ENCODE measurements around the gene ZNF516.
A peak's percentile ranks its signal among the peaks of the same experiment; 100 is the strongest.

Gene ZNF516

GRCh38 chr18:76515576-76515975, 20.5 kb upstream of the ZNF516 start:
- H3K4me3 ChIP-seq (ENCODE audit: low read depth, low read length): no peak overlapping the region
- no peak for DNase-seq (ENCODE audit: low read depth)

DNA sequence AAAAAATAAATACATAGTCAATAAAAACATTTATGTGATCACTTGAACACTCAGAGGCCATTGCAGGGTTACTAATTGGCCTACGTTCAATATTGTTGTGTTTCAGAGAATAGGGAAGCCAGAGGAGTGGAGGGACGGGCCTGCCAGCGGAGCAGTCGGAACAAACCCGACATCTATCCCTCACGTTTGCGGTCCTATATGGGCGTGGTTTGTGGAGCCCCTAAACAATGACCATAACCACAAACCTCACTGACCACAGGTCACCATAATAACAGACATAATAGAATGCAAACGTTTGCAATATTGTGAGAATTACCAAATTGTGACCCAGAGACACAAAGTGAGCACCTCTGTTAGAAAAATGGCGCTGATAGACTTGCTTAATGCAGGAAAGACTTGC, 19.5 kb upstream of the ZNF516 start:
- H3K4me3 ChIP-seq (ENCODE audit: low read depth, low read length): no peak overlapping the region

DNA sequence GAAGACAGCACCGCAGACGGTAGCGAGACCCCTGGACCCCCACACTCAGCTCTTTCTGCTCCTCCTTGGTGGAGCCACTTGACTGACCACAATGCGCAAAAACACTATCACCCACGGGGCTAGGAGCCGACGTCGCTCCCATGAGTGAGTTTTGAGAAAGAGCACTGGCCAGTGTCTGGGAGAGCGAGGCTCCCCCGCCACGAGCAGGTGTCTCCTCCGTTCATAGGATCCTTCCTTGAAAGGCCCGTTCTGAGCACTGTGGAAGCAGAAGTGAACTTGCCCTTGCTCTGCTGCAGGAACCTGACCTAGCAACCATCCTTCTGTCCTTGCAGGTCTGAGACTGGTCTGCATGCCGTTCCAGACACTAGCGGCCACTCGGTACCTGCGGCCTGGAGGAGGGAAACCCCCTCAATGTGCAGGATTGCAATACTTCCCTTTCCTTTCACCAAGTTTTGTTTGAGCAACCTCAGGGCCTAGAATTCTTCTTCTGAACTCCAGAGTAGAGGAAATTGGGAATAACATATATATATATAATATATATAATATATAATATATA, 12.9 kb upstream of the ZNF516 start:
- H3K4me3 ChIP-seq (ENCODE audit: low read depth, low read length): no peak overlapping the region
- no peak for DNase-seq (ENCODE audit: low read depth)

More for the DNA sequence above, 19.5 kb upstream of the ZNF516 start:
- DNase-seq (ENCODE audit: low read depth): no peak

GRCh38 chr18:76506974-76507764, 12.1 kb upstream of the ZNF516 start:
- no peak for DNase-seq (ENCODE audit: low read depth)
- no peak overlapping the region for H3K4me3 ChIP-seq (ENCODE audit: low read depth, low read length)

- H3K4me3 ChIP-seq (ENCODE audit: low read depth, low read length): no peak overlapping the region
- no peak for DNase-seq (ENCODE audit: low read depth)
Measured at GRCh38 chr18:76506395-76506794, 11.4 kb upstream of the ZNF516 start.

GRCh38 chr18:76505614-76506013, 10.6 kb upstream of the ZNF516 start:
- H3K4me3 ChIP-seq (ENCODE audit: low read depth, low read length): no peak overlapping the region
- no peak for DNase-seq (ENCODE audit: low read depth)

DNA sequence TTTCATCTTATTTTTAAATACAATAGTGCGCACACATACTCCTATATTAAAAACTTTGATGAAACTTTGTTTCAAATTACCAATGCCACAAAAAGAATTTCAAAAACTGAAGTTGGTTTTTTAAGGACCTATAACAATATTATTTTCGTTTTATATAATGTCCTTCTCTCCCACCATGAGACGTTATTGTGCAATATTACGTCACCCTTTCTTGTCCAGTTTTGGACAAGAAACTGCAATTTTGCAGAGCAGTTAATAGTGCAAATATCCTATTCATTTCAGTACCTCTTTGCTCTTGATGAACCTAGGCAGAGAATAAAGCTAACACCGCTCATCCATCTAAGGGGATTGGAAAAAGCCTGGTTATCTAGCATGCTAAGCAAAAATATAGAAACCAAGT, 9.7 kb upstream of the ZNF516 start:
- no peak for DNase-seq (ENCODE audit: low read depth)

GRCh38 chr18:76503649-76504386, 8.8 kb upstream of the ZNF516 start:
- no peak for DNase-seq (ENCODE audit: low read depth)
- no peak overlapping the region for H3K4me3 ChIP-seq (ENCODE audit: low read depth, low read length)

More for the DNA sequence above, 9.7 kb upstream of the ZNF516 start:
- H3K4me3 ChIP-seq (ENCODE audit: low read depth, low read length): no peak overlapping the region

GRCh38 chr18:76502551-76502950, 7.5 kb upstream of the ZNF516 start:
- no peak overlapping the region for H3K4me3 ChIP-seq (ENCODE audit: low read depth, low read length)

DNA sequence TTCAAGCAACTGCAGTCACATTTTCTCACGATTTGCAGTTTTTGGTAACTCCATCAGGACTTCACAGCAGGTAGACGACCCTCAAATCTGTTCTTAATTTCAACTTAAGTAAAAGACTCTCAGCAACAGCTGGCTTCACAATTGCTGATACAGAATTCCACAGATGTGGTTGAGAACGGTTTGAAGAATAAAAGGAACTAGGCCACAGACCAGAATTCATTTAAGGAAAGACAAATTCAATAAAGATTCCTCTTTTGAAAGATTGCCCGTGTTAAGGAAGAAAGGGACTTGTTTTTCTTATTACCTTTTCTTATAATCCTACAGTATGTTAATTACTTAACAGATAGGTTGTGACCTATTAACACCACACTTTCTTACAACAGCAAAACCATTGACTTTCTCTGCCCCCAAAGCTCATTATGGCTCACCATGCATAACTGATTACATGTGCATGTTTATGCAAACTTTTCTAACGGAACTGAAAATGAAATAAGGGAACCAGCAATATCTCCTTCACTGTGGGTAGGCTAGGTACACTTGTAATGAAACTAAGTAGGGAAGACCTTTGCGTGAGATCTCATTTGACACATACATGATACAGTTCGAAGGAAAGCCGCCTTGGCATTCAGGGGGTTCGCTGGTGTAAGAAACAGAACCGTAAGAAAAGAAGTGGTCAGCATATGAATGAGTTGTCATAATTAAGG, 4.7 kb upstream of the ZNF516 start:
- DNase-seq (ENCODE audit: low read depth): no peak
- no peak overlapping the region for H3K4me3 ChIP-seq (ENCODE audit: low read depth, low read length)

More at GRCh38 chr18:76502551-76502950, 7.5 kb upstream of the ZNF516 start:
- DNase-seq (ENCODE audit: low read depth): no peak

GRCh38 chr18:76499021-76499420, 4.0 kb upstream of the ZNF516 start:
- H3K4me3 ChIP-seq (ENCODE audit: low read depth, low read length): no peak overlapping the region
- DNase-seq (ENCODE audit: low read depth): no peak

GRCh38 chr18:76498064-76498463, 3.0 kb upstream of the ZNF516 start:
- no peak for DNase-seq (ENCODE audit: low read depth)
- no peak overlapping the region for H3K4me3 ChIP-seq (ENCODE audit: low read depth, low read length)

DNA sequence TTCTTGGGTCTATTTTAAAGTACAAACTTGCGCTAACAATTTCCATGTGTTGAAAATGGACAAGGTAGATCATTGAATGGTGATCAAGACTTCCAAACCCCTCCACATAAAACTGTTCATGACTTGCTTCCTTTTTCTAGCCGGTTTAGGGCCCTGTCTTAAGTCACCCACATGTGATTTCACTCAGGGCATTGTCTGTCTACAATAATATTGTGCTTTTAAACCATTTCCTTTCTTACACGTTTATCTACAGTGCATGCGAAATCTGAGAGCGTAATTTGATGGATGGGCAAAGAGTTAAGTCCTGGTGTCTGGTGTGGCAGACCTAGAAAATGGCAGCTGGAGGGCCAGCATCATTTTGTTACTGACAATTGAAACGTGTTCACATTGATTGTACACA, 2.0 kb upstream of the ZNF516 start:
- no peak overlapping the region for H3K4me3 ChIP-seq (ENCODE audit: low read depth, low read length)
- DNase-seq (ENCODE audit: low read depth): no peak

GRCh38 chr18:76496194-76496890, 1.3 kb upstream of the ZNF516 start:
- H3K4me3 ChIP-seq (ENCODE audit: low read depth, low read length): peak overlapping the region; percentile 83
- DNase-seq (ENCODE audit: low read depth): no peak

DNA sequence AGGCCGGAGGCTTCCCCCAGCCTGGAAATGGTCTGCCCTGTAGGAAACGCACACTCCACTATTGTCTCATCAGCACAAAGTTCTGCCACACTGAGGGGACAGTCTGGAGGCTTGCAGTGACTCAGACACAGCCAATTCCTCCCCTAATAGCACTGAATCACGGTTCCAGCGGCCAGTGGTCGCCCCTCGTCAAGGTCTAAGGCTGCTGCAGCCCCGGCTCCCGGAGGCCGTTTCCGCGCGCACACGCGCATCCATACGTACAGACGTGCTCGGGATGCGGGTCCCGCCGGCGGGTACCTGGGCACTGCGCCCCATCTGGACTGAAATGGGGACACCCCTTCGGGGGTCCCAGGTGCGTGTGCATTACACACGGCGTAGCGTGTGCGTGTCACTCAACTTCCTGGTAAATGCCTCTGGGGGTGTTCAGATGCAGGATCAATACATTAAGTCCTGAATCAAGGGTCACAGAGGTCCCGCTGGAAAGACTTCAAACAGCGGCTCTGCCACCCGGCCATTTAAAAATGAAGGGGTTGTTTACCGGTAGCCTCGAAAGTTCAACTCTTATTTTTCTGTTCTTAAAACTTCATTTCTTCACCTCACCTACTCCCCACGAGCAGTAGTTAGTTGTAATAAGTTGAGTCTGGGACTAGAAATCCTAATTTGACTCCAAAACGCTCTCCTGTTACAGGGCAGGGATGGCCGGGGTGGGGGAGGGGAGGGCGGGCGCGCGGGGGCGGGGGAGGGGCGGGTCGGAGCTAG, 572 bp upstream of the ZNF516 start:
- no peak for DNase-seq (ENCODE audit: low read depth)
- peak overlapping the region; percentile 83 for H3K4me3 ChIP-seq (ENCODE audit: low read depth, low read length)

GRCh38 chr18:76494231-76495005, 624 bp downstream of the ZNF516 start:
- no peak for DNase-seq (ENCODE audit: low read depth)
- H3K4me3 ChIP-seq (ENCODE audit: low read depth, low read length): peak overlapping the region; percentile 83

- peak overlapping the region; percentile 83 for H3K4me3 ChIP-seq (ENCODE audit: low read depth, low read length)
- no peak for DNase-seq (ENCODE audit: low read depth)
Measured at GRCh38 chr18:76493213-76494161, 1.6 kb downstream of the ZNF516 start.

Measured in skeletal muscle cell (primary cell).